H4 (cell line): ENCODE measurements around the gene DHRS7B. TPM values are rescaled to one million over a fixed set of nuclear protein-coding genes. Genes with fewer than 3 reads are reported as not detected.
A peak's percentile ranks its signal among the peaks of the same experiment; 100 is the strongest.
"Not testable (repeated sequence)": the region's sequence is repeated elsewhere in the genome, so short reads cannot be mapped to it uniquely, and the experiment has no call there.

ENCODE experiments used
- DNase-seq: peaks from one replicate; pipeline ENCODE4 v3.0.0-alpha.2; 2015; ENCODE audit warnings: low spot score
- total RNA-seq: library from RNA; depleted of rRNA; stranded (reverse); fragments of >200 nt; shearing (Covaris generic); gene quantifications from 2 replicates; pipeline ENCODE4 v1.2.3, GENCODE V29; 2014; rRNA removed

DHRS7B gene
- 16.2 and 37.0 TPM in 2 replicates for total RNA-seq

GRCh38 chr17:21126645-21127508 lies at the start of gene DHRS7B:
Gene DHRS7B (plus strand): TSS chr17:21126964. CDS start chr17:21126972, 8 bp downstream.
- DNase-seq: peak; percentile 96

GRCh38 chr17:21077281-21077680 lies 49.5 kb upstream of the DHRS7B start:
- no peak for DNase-seq

- no peak for DNase-seq
Observed at GRCh38 chr17:21078016-21078780, 48.6 kb upstream of the DHRS7B start.

- no peak for DNase-seq
Observed at GRCh38 chr17:21079196-21079595, 47.6 kb upstream of the DHRS7B start.

- no peak for DNase-seq
Observed at GRCh38 chr17:21082001-21082436, 44.7 kb upstream of the DHRS7B start.

GRCh38 chr17:21085280-21085679 lies 41.5 kb upstream of the DHRS7B start:
- DNase-seq: not testable (repeated sequence)

GRCh38 chr17:21085707-21086106 lies 41.1 kb upstream of the DHRS7B start:
- DNase-seq: no peak

GRCh38 chr17:21089145-21089544 lies 37.6 kb upstream of the DHRS7B start:
- peak; percentile 24 for DNase-seq

- no peak for DNase-seq
Observed at GRCh38 chr17:21089933-21090901, 36.5 kb upstream of the DHRS7B start.

GRCh38 chr17:21090902-21091618 lies 35.7 kb upstream of the DHRS7B start:
- DNase-seq: peak; percentile 23

GRCh38 chr17:21094298-21094704 lies 32.5 kb upstream of the DHRS7B start:
- no peak for DNase-seq

- DNase-seq: no peak
Observed at GRCh38 chr17:21095735-21096134, 31.0 kb upstream of the DHRS7B start.

GRCh38 chr17:21096874-21097273 lies 29.9 kb upstream of the DHRS7B start:
- no peak for DNase-seq

- peak; percentile 85 for DNase-seq
Observed at GRCh38 chr17:21098934-21099689, 27.7 kb upstream of the DHRS7B start.

GRCh38 chr17:21100636-21101035 lies 26.1 kb upstream of the DHRS7B start:
- DNase-seq: no peak

GRCh38 chr17:21104608-21105007 lies 22.2 kb upstream of the DHRS7B start:
- no peak for DNase-seq

GRCh38 chr17:21105064-21105894 lies 21.5 kb upstream of the DHRS7B start:
- DNase-seq: no peak

GRCh38 chr17:21106316-21106715 lies 20.4 kb upstream of the DHRS7B start:
- no peak for DNase-seq

GRCh38 chr17:21107067-21107650 lies 19.6 kb upstream of the DHRS7B start:
- not testable (repeated sequence) for DNase-seq
